ENCODE data around the gene TSPYL6.
A peak's percentile ranks its signal among the peaks of the same experiment; 100 is the strongest.

TSPYL6 gene

DNA sequence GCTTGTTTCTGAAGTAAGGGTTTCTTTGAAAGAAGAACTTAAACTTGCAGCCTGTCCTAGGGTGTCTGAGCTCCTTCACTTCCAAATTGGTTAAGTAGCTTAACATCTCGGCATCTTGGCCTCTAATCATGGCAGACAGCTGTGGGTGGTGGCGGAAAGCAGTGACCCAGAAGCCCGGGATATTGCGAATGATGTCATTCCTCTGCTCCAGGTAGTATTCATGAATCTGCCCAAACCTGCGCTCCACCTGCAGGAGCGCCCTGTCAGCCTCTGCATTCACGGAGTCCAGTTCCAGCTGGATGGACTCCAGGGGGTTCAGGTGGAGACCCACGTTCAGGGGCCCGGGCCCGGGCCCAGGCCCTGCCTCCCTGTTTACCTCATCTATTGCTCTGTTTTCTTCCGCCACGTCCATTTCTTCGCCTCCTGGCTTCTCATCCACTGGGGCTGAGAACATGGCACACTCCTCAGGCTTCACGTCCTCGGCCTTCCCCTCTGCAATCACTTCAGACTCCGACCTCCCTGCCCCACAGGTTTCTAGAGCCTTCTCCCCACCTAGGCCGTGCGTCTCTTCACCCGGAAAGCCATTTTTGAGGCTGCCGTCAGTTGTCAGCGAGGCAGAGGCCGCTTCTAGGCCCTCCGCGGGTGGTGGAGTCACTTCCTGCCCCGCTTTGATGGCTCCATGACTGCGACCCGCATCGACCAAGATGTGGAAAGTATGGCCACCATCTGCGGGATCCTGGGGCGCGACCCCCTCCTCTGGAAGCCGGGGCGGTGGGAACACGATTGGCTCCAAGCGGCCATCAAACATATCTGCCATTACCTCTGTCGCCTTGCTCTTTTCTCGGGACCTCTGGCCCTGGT is 569 bp downstream of the TSPYL6 start:
- DNase-seq = no peak

DNA sequence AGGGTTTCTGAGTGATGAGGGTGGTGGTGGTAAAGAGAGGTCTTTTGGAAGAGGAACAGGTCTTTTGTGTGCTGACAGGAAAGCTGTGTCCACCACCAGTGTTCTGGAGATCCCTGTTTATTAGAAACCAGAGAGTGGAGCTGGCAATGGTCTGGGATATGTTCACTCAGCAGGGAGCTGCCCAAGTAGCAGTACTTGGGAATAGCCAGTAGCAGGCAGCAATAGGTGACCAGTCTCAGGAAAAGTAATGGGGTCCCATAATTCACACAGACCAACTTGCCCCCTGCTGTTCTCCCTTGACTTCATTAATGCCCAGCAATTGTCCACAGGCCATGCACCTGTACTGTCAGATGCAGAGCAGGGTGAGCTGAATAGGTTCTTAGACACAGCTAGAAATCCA is 1.8 kb downstream of the TSPYL6 start:
- DNase-seq = no peak

GRCh38 chr2:54249629-54250028 is 6.4 kb downstream of the TSPYL6 start:
- DNase-seq = no peak

DNA sequence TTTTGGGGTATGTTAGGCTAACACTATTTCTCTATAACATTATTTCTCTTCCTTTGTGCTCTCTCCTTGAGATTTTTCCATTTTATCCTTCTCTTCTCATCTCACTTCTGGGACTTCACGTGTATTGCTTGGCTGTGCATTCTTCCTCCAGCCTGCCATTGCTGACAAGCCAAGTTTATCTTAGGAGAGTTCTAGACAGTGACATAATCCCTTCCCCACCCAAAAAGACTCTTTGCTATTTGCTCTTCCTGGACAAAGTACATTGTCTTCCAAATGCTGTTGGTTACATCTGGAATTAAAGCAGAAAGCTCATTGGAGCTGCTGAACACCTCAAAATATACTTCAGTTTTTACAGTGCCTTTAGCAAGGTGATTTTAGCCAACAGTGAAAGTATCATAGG is 8.9 kb downstream of the TSPYL6 start:
- no peak for DNase-seq

- peak; percentile 58 for DNase-seq
Measured at GRCh38 chr2:54240515-54241469, 15.2 kb downstream of the TSPYL6 start.

- peak; percentile 90 for DNase-seq
Measured at GRCh38 chr2:54239427-54239826, 16.6 kb downstream of the TSPYL6 start.

DNA sequence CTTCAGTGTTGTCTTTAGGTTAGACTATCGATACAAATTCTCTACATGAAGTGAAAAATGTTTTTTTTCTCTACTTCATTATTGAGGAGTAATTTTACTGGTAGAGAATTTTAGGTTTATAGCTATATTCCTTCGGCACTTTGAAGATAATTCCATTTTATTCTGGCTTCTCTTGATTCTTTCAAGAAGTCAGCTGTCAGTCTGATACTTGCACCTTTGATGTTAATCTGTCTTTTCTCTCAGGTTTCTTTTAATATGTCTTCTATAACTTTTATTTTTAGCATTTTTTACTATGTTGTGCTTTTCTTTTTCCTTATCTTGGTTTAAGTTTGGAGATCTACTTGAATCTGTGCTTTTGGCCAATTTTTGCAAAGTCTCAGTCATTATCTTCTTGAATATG is 18.6 kb downstream of the TSPYL6 start:
- DNase-seq = no peak

DNA sequence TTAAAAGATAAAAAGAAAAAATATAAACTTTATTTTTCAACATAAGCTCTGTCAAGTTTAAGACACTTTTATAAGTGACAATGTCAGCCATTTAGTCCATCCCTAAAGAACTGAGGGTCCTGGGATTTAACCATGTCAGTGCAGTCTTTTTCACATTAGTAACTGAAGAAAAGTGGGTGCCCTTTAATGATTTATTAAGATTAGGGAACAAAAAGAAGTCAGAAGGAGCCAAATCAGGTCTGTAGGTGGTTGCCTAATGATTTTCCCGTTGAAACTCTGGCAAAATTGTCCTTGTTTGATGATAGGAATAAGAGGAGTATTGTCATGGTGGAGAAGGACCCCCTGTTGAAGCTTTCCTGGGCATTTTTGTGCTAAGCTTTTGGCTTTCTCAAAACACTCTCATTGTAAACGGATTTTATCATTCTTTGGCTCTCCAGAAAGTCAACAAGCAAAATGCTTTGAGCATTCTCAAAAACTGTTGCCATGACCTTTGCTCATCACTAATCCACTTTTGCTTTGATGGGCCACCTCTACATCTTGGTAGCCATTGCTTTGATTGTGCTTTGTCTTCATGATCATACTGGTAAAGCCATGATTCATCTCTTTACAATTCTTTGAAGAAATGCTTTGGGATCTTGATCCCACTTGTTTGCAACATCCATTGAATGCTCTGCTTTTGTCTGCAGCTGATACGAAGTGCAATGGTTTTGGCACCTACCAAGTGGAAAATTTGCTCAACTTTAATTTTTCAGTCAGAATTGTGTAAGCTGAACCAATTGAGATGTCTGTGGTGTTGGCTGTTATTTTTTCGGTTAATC is 22.0 kb downstream of the TSPYL6 start:
- DNase-seq = no peak

- DNase-seq = no peak
Measured at GRCh38 chr2:54228945-54229344, 27.1 kb downstream of the TSPYL6 start.

DNA sequence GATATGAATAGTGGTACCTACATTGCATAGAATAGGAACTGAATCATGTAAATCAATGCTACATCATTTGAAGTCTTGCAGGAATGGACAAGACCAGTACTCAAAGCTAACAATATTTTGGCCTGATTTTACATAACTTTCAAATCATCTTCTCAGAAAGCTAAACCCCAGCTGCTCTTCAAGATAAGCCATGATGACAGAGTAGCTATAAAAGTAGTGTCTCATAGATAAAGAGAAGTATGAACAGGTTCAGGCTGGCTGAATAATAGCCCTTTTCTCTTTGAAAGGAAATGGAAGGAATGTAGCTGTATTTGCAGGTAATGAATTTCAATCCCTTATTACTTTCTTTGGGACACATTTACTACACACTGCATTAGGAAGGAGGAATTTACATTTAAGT is 28.2 kb downstream of the TSPYL6 start:
- DNase-seq = no peak

DNA sequence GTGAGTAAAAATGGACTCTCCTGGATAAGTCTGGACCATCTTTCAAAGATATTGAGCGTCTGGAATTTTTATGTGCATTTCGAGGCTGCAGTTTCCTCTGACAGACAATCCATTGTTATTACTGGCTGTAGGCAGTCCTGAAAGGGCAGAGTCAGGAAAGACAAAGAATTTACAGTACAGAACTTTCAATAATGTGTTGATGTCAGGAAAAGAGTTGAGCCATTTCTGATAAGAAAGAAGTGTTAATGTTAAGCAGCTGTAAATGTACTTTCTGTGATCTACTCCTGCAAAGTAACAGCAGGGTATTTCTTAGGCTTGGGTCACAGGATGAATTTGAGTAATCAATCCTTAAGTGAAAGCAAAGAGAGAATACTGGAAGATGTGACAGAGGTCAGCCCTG is 29.8 kb downstream of the TSPYL6 start:
- no peak for DNase-seq

DNA sequence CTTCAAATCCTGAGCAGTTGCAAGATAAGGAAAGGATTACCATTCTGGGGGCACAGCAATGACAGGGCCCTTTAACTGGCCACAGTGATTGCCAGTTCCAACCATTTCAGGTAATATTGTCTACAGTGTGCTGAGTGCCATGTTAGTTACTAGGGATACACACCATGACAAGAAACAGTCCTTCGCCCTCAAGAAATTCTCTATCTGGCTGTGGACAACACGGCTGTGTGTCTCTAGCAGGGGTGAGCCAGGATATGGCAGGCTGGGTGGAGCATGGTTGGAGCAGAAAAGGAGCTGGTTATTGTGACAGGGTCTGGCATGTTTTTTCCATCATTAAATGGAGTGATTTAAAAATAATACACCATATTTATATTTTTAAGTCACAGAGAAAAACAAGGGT is 31.0 kb downstream of the TSPYL6 start:
- DNase-seq = no peak

GRCh38 chr2:54213082-54213481 is 42.9 kb downstream of the TSPYL6 start:
- DNase-seq = no peak

GRCh38 chr2:54212456-54212855 is 43.6 kb downstream of the TSPYL6 start:
- DNase-seq = peak; percentile 96

- DNase-seq = no peak
Measured at GRCh38 chr2:54209379-54209778, 46.6 kb downstream of the TSPYL6 start.

- peak; percentile 70 for DNase-seq
Measured at GRCh38 chr2:54208364-54209240, 47.4 kb downstream of the TSPYL6 start.

- peak; percentile 39 for DNase-seq
Measured at GRCh38 chr2:54207666-54208195, 48.3 kb downstream of the TSPYL6 start.

GRCh38 chr2:54206596-54206995 is 49.4 kb downstream of the TSPYL6 start:
- DNase-seq = peak; percentile 45

- no peak for DNase-seq
Measured at GRCh38 chr2:54204476-54204875, 51.6 kb downstream of the TSPYL6 start.

Measured in fibroblast of skin of right quadriceps (primary cell).